SK-N-DZ (cell line): ENCODE results near the gene MRPS34.

ENCODE experiments used
- DNase-seq: peaks from one replicate; pipeline ENCODE4 v3.0.0-alpha.2; 2015; ENCODE audit warnings: low spot score

Gene MRPS34

GRCh38 chr16:1794908-1795666, 22.2 kb upstream of the MRPS34 start:
- DNase-seq, result no peak

DNA sequence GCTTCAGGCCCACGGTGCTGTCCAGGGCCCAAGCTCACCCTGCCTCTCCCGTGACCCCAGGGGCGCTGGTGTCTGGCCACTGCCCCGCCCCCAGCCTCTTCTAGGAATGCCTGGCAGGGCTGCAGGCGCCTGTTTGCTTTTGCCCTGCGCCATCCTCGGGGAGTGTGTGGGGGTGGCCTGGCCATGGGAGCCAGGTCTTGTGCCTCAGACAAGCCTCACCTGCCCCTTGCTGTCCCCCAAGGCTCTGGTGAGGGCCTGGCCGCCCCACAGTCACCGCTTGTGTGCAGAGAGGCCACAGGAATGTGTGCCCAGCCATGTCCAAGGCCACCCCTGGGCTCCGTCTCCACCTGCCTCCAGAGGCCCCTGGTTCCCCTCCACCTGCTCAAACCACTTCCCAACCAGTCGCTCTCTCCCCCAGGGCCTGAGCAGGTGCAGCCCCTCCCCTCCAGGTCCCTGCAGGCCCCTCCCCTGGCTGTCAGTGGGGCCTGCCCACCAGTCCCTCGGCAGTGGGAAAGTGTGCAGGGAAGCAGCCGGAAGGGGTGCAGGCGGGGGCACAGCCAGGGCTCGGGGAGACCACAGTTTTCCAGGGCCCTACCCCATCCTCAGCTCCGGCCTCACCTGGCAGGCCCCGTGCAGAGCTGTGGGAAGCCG, 21.4 kb upstream of the MRPS34 start:
- no peak for DNase-seq

DNA sequence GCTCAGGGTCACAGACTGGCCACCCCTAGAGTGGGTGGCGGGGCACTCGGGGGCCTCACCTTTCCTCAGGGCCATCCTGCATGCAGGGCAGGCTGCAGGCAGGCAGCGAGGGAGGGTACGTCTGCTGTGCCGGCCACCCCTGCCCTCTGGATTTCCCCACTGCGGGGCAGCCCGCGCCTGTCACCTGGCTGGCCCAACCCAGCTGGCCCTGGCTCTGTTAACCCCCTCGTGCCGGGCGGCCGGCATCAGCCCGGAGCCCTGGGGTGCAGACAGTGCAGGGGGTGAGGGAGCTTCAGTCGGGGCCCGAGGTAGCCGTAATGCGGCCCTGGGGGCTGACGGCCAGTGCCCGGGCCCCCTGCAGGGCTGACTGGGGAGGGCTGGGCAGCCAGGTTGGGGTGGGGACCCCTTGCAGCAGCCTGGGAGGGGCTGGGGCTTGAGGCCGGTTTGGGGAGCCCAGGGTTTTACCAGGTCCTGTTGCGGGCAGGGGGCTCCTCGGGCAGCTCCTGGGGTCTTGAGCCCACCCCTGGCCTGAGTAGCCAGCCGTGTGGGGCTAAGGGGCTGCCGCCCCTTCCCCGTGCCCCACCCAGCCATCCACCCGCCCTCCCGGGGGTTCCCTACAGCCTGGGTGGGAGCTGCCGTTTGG, 20.8 kb upstream of the MRPS34 start, which contains the start of gene IGFALS:
TSS of gene IGFALS (minus strand) at position 128 of the 643 bp plus-strand sequence. CDS start at position 75, 53 bp downstream.
- DNase-seq, result no peak

DNA sequence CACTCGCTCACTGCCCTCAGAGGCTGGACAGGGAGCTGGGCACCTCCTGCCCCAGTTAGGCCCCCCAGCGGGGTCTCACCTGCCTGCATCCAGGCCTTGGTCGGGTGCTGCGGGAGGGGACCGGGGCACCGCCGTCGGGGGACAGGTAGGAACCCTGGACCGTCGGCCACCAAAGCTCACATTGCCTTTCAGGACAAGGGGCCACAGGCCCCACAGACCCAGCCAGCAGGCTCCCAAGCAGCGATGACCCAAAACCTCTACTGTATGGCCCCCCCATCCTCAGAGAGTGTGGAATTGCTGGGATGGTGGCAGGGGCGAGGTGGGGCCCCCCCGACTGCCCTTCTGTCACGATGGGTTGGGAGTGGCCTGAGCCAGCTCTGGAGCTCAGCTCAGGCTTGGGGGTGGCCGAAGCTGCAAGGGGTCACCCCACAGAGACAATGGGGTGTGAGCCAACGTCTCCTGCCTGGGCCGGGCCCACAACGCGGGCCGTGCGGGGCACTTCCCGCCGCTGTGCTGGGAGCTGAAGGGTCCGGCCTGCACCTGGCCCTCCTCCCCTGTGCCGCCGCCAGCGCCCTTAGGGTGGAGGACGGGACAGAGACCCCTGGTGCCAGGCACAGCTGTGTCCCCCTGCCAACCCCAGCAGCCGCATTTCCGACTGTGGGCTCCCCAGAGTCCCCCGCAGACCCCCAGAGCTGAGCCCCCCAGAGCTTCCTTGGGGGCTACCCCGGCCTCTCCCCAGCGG, 20.1 kb upstream of the MRPS34 start:
- DNase-seq, result no peak

GRCh38 chr16:1791943-1792812, 19.2 kb upstream of the MRPS34 start:
- no peak for DNase-seq

- no peak for DNase-seq
Measured at GRCh38 chr16:1791256-1791942, 18.5 kb upstream of the MRPS34 start.

DNA sequence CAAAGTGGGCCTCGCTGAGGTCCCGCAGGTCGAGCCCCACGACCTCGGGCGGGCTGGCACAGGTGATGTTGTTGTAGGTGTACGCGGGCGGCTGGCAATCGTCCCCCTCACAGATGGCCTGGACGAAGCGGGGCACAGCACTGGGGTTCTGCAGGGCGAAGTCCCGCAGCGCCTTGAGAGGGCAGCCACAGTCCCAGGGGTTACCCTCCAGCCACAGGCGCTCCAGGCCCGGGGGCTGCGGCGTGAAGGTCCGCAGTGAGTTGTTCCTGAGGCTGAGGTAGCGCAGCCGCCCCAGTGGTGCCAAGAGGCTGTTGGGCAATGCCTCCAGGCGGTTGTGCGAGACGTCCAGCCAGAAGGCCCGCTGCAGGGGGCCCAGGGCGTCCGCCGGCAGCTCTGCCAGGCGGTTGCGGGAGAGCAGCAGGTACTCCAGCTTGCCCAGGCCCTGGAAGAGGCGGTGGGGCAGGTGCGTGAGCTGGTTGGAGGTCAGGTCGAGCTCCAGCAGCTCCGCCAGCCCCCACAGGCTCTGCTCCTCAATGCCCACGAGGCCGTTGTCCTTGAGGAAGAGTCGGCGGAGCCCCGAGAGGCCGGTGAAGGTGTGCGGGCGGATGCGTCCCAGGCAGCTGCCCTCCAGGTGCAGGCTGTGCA, 17.8 kb upstream of the MRPS34 start:
- no peak for DNase-seq

GRCh38 chr16:1790261-1790610, 17.3 kb upstream of the MRPS34 start:
- no peak for DNase-seq

DNA sequence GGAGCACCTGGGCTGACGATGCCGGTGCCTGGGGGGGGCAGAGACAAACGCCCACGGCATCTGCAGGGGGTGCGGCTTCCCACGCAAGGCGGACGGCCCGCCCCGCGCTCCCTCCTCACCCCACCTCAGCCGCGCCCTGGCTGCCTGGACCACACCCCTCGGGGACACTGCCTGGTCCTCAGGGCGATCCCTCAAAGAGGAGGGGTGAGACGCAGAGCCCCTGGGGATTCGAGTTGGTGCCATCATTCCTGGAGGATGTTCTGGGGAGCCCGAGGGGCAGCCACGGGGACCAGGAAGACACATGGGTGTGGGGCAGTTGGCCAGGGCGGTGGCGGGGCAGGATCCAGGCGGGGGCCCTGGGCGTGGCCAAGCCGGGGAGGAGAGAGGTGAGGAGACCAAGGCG, 16.7 kb upstream of the MRPS34 start:
- no peak for DNase-seq

GRCh38 chr16:1788708-1789100, 15.8 kb upstream of the MRPS34 start:
- no peak for DNase-seq

GRCh38 chr16:1788095-1788707, 15.3 kb upstream of the MRPS34 start:
- no peak for DNase-seq

DNA sequence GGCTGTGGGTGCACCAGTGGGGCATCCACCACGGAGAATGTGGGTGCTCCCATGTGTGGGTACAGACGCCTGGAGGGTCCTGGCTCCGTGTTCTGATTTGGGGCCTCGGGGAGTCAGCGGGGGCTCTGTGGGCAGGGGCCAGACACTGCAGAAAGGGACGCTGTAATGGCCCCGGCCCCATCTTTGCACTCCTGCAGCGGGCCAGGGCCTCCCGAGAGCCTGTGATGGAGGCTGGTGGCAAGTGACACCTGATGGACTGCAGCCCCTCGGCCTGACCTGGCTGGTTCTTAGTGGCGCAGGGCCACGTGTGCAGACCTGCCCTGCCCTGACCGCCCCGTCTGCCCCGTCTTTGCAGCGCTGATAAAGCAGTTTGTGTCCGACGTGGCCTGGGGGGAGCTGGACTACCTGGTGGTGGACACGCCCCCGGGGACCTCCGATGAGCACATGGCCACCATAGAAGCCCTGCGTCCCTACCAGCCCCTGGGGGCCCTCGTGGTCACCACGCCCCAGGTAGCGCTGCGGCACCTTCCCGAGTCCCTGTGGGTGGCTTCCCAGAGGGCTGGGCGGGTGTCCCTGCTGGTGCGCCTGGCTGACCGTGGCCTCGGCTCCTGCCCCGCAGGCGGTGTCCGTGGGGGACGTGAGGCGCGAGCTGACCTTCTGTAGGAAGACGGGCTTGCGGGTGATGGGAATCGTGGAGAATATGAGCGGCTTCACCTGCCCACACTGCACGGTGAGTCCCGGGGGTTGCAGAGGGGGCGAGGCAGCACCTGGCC, 14.6 kb upstream of the MRPS34 start:
- no peak for DNase-seq

DNA sequence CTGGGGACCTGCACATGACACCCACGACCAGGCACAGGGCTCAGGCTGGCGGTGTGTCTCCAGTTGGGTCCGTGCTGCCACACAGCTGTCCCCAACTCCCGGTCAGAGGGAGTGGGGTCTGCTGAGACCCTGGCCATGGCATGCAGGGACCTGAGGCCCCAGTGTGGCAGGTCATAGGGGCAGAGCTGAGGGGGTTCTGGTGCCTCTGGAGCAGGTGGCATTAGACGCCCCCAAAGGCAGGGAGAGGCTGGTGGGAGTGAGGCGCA, 14.1 kb upstream of the MRPS34 start:
- DNase-seq, result no peak

GRCh38 chr16:1786242-1787055, 13.5 kb upstream of the MRPS34 start:
- DNase-seq, result no peak

DNA sequence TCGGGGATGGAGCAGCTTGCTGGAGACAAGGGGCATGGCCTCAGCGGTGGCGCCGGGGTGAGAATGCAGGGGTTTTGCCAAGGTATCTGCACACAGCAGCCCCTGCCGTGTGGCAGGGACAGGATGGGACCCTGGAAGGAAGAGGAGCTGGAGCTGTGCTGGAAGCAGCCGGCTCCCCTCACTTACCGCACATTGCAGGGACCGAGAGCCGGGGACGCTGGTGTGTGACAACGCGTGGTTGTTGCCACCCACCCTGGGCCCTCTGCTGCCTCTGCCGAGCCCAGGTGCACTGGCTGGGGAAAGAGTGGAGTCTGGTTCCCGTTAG, 12.9 kb upstream of the MRPS34 start:
- no peak for DNase-seq

DNA sequence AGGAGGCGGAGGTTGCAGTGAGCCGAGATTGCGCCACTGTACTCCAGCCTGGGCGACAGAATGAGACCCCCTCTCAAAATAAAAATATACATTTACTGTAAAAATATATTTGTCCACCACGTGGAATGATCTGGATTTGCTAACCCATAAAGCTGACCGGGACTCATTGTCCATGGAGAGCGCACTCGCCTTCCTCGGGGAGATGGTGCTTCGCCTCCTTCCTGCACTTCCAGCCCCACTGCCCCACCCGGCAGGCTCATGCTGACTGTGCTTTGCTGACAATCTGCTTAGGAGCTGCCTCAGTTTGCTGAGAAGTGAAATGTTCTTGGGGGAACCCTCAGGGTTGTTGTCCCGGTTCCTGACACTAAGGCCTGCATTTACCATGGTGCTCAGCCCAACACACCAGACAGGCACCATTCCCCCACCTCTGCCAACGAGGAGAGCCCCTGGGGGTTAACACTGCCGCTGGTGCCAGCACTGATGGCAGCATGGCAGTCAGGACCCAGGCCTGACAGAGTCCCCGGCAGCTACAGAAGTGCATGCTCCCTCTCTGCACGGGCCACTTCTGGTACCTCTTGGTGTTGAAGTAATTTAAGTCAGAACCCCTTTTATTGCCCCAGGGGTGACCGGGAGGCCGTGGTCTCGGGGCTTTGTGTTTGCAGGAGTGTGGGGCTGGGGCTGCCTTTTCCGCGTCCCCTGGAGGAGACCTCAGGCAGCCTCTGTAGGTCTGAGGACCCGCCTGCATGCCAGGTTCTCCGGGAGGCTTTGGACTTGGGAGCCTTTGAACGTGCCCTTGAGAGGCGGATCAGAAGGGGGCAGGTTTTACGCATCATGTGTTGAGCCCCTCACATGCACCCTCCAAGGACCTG, 12.3 kb upstream of the MRPS34 start:
- DNase-seq, result no peak
